IPS-15b (cell line): ENCODE data around the gene ANKK1.
A peak's percentile ranks its signal among the peaks of the same experiment; 100 is the strongest.

ENCODE experiments used
- H3K27me3 ChIP-seq: one replicate; pipeline ENCODE4 v1.6.1; 2013; ENCODE audit warnings: low read length; ENCODE audit not compliant: control insufficient read depth, insufficient read depth
- H3K36me3 ChIP-seq: one replicate; pipeline ENCODE4 v1.6.1; 2013; ENCODE audit warnings: low read length; ENCODE audit not compliant: control insufficient read depth, insufficient read depth
- H3K4me1 ChIP-seq: one replicate; pipeline ENCODE4 v1.6.1; 2013; ENCODE audit warnings: mild to moderate bottlenecking, low read length; ENCODE audit not compliant: control insufficient read depth, insufficient read depth
- H3K4me3 ChIP-seq: one replicate; pipeline ENCODE4 v1.5.1; 2013; ENCODE audit warnings: low read depth, low read length
- H3K9ac ChIP-seq: one replicate; pipeline ENCODE4 v1.6.1; 2013; ENCODE audit warnings: low read depth, mild to moderate bottlenecking, low read length
- H3K9me3 ChIP-seq: one replicate; pipeline ENCODE4 v1.6.1; 2013; ENCODE audit warnings: mild to moderate bottlenecking, low read length; ENCODE audit not compliant: control insufficient read depth, insufficient read depth

ANKK1 gene

DNA sequence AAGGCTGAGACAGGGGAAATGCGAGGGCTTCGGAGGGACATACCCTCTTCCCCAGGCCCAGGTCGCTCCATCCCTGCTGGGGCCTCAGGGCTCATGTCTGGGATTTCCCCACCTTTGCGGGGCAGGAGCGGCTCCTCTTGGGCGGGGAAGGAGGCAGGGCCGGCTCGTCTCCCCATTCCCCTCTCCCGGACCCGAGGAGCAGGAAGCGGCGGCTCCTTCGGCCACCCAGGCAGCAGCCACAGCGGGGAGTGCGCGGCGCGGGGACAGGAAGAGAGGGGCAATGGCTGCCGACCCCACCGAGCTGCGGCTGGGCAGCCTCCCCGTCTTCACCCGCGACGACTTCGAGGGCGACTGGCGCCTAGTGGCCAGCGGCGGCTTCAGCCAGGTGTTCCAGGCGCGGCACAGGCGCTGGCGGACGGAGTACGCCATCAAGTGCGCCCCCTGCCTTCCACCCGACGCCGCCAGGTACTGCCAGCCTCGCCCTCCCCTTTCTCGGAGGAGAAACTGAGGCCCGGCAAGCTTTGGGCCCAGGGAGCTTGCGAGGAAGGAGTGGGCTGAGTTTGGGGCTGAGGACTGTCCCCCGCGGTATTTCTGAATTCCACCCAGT is at the start of gene ANKK1:
Gene ANKK1, plus strand, starts transcription at position 175 of the 607 bp plus-strand sequence. Its CDS starts 106 bp downstream, at position 281.
- Histone ChIP-seq H3K4me3 (peak within 1 kb of the TSS; percentile 60), H3K27me3 (peaks cover 8% of the 10 kb centered on the region), H3K9ac (peak within 1 kb of the TSS; percentile 47), H3K4me1 (peaks cover 9% of the 10 kb centered on the region), H3K9me3 (no peaks in the 10 kb centered on the region), H3K36me3 (no peaks in the 10 kb centered on the region)

DNA sequence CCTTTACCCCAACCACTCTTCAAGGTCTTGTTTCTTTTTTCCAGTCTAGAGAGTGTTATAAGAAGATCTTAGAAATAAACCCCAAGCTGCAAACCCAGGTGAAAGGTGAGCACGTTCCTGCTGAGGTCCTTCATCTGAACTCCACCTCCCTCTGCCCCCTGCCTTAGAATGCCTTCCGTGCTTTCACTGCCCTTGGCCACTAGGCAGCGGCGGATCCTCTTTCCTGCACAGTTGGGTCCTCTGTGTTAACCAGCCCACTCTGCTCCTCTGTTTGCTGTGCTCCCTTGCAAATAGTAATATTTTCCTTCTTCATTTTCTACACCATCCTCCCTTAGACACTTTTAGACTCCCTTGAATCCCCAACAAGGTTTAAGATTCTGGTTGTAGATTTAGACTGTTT is 48.8 kb upstream of the ANKK1 start:
- no peaks in the 10 kb centered on the region for H3K27me3 ChIP-seq
- no peak overlapping the region for H3K4me3 ChIP-seq
- no peaks in the 10 kb centered on the region for H3K9me3 ChIP-seq
- no peaks in the 10 kb centered on the region for H3K36me3 ChIP-seq
- H3K9ac ChIP-seq, result no peak overlapping the region
- no peaks in the 10 kb centered on the region for H3K4me1 ChIP-seq

- Histone ChIP-seq H3K36me3 (no peaks in the 10 kb centered on the region), H3K4me1 (no peaks in the 10 kb centered on the region)
These were observed 47.5 kb upstream of the ANKK1 start for GRCh38 chr11:113339929-113340589.

DNA sequence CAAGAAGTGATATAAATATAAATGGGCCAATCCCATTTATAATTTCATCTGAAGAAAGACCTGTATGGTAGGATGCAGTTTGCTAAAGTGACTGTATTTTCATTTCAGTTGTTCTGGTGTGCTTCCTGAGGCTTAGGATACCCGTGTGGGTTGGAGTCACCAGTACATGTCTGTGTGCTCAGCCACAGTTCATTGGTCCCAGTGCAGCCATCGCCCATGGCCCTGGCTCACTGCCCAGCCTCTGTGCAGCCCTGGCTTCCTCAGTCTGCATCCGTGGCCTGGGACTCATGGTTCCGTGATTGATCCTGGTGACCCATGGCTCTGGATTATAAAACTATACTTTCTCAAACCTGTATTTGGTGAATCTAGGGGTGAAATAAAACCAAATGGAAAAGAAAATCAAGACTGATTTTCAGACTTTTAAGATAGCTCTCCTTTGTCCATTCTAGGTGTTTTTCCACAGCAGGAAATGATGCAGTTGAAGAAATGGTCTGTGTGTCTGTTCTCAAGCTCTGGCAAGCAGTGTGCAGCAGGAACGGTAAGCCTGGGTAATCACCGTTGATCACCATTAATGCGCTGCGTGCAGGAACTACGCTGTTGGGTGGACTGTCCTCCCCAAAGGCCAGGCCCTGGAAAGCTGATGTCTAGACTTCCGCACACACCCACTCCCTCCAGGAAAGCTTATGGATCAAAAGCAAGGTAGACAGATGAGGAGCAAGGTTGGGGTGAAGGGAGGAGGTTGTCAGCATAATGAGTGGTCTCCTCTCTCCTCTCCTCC is 46.0 kb upstream of the ANKK1 start:
- no peak overlapping the region for H3K4me3 ChIP-seq
- no peak overlapping the region for H3K9ac ChIP-seq
- no peaks in the 10 kb centered on the region for H3K4me1 ChIP-seq
- no peaks in the 10 kb centered on the region for H3K9me3 ChIP-seq
- H3K27me3 ChIP-seq, result no peaks in the 10 kb centered on the region
- H3K36me3 ChIP-seq, result no peaks in the 10 kb centered on the region

More at GRCh38 chr11:113339929-113340589, 47.5 kb upstream of the ANKK1 start:
- Histone ChIP-seq H3K4me3 (no peak overlapping the region), H3K9me3 (no peaks in the 10 kb centered on the region), H3K9ac (no peak overlapping the region), H3K27me3 (no peaks in the 10 kb centered on the region)

DNA sequence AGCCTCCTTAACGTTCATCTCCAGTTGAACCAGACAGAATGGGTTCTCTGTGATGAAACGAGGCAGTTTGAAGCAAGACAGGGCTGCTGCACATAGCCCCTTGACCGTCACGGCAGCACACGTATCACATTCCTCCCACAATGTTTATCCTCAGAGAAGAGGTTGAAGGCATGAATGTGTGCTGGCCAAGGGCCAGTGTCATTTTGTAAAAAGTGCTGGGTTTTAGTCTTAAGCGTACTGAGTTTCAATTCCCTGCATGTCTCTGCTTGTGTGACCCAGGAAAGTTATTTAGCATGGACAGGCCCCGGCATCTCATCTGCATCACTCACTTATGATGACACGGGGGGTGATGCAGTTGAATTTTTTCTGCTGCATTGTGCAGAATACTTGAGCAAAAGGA is 41.6 kb upstream of the ANKK1 start:
- Histone ChIP-seq H3K4me3 (no peak overlapping the region), H3K9ac (no peak overlapping the region), H3K36me3 (no peaks in the 10 kb centered on the region), H3K9me3 (no peaks in the 10 kb centered on the region), H3K27me3 (no peaks in the 10 kb centered on the region), H3K4me1 (no peaks in the 10 kb centered on the region)

- H3K9ac ChIP-seq, result no peak overlapping the region
- H3K4me1 ChIP-seq, result no peaks in the 10 kb centered on the region
- no peak overlapping the region for H3K4me3 ChIP-seq
- H3K27me3 ChIP-seq, result no peaks in the 10 kb centered on the region
- no peaks in the 10 kb centered on the region for H3K36me3 ChIP-seq
- H3K9me3 ChIP-seq, result no peaks in the 10 kb centered on the region
These were observed 38.1 kb upstream of the ANKK1 start for GRCh38 chr11:113349528-113349927.

- Histone ChIP-seq H3K36me3 (no peaks in the 10 kb centered on the region), H3K9me3 (no peaks in the 10 kb centered on the region), H3K4me1 (no peaks in the 10 kb centered on the region), H3K4me3 (no peak overlapping the region), H3K27me3 (no peaks in the 10 kb centered on the region), H3K9ac (no peak overlapping the region)
These were observed 37.1 kb upstream of the ANKK1 start for GRCh38 chr11:113350336-113351067.

DNA sequence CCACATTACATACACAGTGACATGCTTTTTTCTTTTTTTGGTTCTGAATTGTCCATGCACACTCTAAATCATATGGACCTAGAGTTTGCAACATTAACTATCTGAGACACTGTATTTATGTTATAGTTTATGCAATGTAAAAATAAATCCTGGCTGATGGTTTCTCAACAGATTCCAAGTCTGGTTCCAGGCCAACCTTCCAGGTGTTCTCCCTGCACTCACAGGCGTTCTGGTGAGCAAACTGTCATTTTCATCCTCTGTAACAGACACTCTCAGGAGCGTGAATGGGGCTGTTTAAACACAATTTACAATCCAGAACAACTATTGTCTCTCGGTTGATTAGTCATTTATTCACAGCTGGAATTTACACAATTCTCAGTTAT is 36.5 kb upstream of the ANKK1 start:
- H3K9ac ChIP-seq, result no peak overlapping the region
- no peaks in the 10 kb centered on the region for H3K4me1 ChIP-seq
- no peaks in the 10 kb centered on the region for H3K9me3 ChIP-seq
- no peaks in the 10 kb centered on the region for H3K36me3 ChIP-seq
- H3K4me3 ChIP-seq, result no peak overlapping the region
- H3K27me3 ChIP-seq, result no peaks in the 10 kb centered on the region

DNA sequence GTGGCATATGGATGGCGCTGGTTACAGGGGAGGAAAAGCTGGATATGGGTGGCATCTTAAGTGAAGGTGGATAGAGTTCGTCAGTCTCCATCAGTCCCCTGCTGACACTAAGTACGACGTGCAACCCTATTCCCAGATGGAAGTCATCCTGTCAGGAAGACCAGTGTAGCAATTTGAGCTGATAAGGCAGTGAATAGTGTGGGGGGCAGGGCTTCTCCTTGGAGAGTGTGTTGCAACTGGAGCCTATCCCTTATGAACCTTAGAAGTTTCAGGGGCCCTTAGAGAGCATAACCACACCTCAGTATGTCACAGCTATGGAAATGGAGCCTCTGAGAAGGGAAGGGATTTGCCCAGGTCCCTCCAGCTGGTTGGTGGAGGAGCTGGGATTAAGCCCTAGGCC is 36.1 kb upstream of the ANKK1 start:
- Histone ChIP-seq H3K27me3 (no peaks in the 10 kb centered on the region), H3K4me1 (no peaks in the 10 kb centered on the region), H3K36me3 (no peaks in the 10 kb centered on the region), H3K9ac (no peak overlapping the region), H3K9me3 (no peaks in the 10 kb centered on the region), H3K4me3 (no peak overlapping the region)

DNA sequence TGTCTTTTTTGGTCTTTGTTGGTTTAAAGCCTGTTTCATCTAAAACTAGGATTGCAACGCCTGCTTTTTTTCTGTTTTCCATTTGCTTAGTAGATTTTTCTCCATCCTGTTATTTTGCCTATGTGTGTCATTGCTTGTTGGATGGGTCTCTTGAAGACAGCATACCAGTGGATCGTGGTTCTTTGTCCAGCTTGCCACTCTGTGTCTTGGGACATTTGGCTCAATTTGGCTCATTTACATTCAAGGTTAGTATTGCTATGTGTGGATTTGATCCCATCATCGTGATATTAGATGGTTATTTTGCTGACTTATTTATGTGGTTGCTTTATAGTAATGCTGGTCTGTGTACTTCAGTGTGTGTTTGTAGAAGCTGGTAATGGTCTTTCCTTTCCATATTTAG is 31.4 kb upstream of the ANKK1 start:
- H3K27me3 ChIP-seq, result no peaks in the 10 kb centered on the region
- H3K36me3 ChIP-seq, result no peaks in the 10 kb centered on the region
- no peak overlapping the region for H3K4me3 ChIP-seq
- no peaks in the 10 kb centered on the region for H3K4me1 ChIP-seq
- H3K9ac ChIP-seq, result no peak overlapping the region
- no peaks in the 10 kb centered on the region for H3K9me3 ChIP-seq

DNA sequence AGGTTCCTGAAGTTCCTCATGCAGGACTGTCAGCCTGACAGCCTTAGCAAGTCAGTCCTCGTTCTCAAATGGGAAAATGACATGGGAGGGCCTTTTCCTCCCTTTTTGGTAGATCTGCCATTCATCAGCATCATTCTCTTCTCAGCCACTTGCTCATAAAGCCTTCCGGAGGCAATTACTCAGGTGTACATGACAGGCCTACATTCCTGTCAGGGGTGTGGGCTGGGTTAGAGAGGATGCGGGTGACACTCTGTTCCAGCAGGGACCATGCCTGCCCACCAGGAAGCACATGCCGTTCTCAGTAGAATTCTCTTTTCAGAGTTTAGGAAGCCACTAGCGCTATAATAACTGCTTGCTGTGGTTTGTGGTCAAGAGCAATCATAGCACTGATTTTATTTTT is 24.2 kb upstream of the ANKK1 start:
- H3K9ac ChIP-seq, result no peak overlapping the region
- no peak overlapping the region for H3K4me3 ChIP-seq
- H3K4me1 ChIP-seq, result peaks cover 5% of the 10 kb centered on the region
- no peaks in the 10 kb centered on the region for H3K36me3 ChIP-seq
- no peaks in the 10 kb centered on the region for H3K27me3 ChIP-seq
- no peaks in the 10 kb centered on the region for H3K9me3 ChIP-seq
